Peyer's patch (tissue), 4 donors: ENCODE measurements around the gene CAPN8.

Experiments used
- POLR2A ChIP-seq, 2 donors: fragments of 450-650 bp; IDR thresholded peaks; one replicate each; pipeline ENCODE4 v1.5.1; 2017; ENCODE audit warnings: antibody characterized with exemption in 2 of 2, mild to moderate bottlenecking in 2 of 2, moderate library complexity in 2 of 2
- TF ChIP-seq, protein P1 (sequence below), 6 experiments: fragments of 450-650 bp in 4 of 6; fragments of 200-600 bp in 2 of 6; sonication (generic) in 1 of 6; IDR thresholded peaks; one replicate each; pipeline ENCODE4 v1.5.1; 2017 to 2019; ENCODE audit warnings: antibody characterized with exemption in 6 of 6, mild to moderate bottlenecking in 3 of 6, moderate library complexity in 1 of 6

DNA sequence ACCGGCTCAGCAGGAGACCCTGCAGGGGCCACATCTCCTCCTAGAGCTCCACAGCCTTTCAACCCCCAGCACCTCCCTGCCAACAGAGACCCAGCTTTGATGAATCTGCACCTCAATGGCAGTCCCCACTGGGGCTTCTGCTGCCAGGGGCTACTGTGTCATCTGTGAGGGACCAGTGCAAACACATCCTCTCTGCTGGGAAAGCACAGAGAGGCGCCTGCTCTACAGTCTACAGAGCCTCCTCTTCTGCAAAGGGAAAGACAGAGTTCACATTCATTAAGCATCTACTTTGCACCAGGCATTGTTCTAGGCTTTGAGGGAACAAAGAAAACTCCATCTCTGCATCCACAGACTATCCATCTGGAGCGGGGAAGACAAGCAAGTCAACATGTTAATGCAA is 125.8 kb downstream of the CAPN8 start:
- TF ChIP-seq, protein P1, sequence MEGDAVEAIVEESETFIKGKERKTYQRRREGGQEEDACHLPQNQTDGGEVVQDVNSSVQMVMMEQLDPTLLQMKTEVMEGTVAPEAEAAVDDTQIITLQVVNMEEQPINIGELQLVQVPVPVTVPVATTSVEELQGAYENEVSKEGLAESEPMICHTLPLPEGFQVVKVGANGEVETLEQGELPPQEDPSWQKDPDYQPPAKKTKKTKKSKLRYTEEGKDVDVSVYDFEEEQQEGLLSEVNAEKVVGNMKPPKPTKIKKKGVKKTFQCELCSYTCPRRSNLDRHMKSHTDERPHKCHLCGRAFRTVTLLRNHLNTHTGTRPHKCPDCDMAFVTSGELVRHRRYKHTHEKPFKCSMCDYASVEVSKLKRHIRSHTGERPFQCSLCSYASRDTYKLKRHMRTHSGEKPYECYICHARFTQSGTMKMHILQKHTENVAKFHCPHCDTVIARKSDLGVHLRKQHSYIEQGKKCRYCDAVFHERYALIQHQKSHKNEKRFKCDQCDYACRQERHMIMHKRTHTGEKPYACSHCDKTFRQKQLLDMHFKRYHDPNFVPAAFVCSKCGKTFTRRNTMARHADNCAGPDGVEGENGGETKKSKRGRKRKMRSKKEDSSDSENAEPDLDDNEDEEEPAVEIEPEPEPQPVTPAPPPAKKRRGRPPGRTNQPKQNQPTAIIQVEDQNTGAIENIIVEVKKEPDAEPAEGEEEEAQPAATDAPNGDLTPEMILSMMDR (IDR thresholded peaks at IDR 0.05): no peak
- no peak for TF ChIP-seq POLR2A (IDR thresholded peaks at IDR 0.05)
